ENCODE results near the gene SH3TC1.

The SH3TC1 gene

DNA sequence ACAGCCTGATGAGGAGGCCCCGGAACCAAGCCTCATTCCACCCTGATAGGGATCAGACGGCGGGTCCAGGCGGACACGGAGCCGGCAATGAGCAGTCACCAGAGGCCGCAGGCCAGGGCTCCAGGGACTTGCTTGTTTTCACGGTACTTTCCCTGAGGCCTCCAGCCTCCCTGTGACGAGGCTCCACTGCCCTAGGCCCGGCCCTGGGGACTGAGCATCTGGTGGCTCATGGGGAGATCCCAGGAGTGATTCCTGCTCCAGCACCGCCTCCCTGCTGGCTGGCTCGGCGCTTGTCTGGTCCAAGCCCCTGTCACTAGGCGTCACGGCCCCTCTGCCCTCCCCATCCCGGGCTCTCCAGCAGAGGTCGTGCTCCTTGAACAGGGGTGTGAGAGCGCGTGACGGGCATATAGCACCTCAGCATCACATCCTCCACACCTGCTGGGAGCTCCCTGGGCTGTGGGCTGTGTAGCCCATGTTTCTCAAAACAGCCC lies 84.6 kb downstream of the SH3TC1 start:
- no peaks in the 10 kb centered on the region for H3K27me3 ChIP-seq (ENCODE audit: control insufficient read depth, insufficient read depth, low read length)
- H3K9ac ChIP-seq (ENCODE audit: low read depth, low read length) = no peak overlapping the region
- no peaks in the 10 kb centered on the region for H3K4me1 ChIP-seq (ENCODE audit: control insufficient read depth, insufficient read depth, low read length)
- H3K9me3 ChIP-seq (ENCODE audit: control insufficient read depth, insufficient read depth, low read length) = no peaks in the 10 kb centered on the region
- no peak overlapping the region for H3K4me3 ChIP-seq (ENCODE audit: low read depth, low read length)
- H3K27ac ChIP-seq (ENCODE audit: low read depth, low read length) = no peak overlapping the region
- no peaks in the 10 kb centered on the region for H3K36me3 ChIP-seq (ENCODE audit: control insufficient read depth, insufficient read depth, low read length)

DNA sequence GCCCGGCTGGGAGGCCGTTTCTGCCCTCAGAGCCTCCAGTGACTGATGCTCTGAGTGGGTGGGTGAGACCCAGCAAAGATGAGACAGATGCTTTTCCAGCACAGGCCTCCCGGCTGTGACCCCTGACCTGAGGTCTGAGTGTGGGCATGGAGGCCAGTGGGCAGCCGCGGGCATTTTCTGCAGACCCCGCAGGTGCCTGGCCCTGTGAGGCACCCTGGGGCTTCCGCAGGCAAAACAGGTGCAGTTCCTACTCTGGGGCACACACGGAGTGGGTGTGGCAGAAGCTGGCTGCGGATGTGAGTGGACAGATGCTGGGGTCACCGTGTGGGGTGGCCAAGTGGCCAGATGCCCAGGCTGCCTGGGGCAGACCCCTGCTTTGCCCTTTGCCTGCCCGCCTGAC lies 85.3 kb downstream of the SH3TC1 start:
- no peak overlapping the region for H3K27ac ChIP-seq (ENCODE audit: low read depth, low read length)
- H3K4me3 ChIP-seq (ENCODE audit: low read depth, low read length) = no peak overlapping the region
- H3K4me1 ChIP-seq (ENCODE audit: control insufficient read depth, insufficient read depth, low read length) = no peaks in the 10 kb centered on the region
- H3K9ac ChIP-seq (ENCODE audit: low read depth, low read length) = no peak overlapping the region
- H3K27me3 ChIP-seq (ENCODE audit: control insufficient read depth, insufficient read depth, low read length) = no peaks in the 10 kb centered on the region
- no peaks in the 10 kb centered on the region for H3K9me3 ChIP-seq (ENCODE audit: control insufficient read depth, insufficient read depth, low read length)
- H3K36me3 ChIP-seq (ENCODE audit: control insufficient read depth, insufficient read depth, low read length) = no peaks in the 10 kb centered on the region

DNA sequence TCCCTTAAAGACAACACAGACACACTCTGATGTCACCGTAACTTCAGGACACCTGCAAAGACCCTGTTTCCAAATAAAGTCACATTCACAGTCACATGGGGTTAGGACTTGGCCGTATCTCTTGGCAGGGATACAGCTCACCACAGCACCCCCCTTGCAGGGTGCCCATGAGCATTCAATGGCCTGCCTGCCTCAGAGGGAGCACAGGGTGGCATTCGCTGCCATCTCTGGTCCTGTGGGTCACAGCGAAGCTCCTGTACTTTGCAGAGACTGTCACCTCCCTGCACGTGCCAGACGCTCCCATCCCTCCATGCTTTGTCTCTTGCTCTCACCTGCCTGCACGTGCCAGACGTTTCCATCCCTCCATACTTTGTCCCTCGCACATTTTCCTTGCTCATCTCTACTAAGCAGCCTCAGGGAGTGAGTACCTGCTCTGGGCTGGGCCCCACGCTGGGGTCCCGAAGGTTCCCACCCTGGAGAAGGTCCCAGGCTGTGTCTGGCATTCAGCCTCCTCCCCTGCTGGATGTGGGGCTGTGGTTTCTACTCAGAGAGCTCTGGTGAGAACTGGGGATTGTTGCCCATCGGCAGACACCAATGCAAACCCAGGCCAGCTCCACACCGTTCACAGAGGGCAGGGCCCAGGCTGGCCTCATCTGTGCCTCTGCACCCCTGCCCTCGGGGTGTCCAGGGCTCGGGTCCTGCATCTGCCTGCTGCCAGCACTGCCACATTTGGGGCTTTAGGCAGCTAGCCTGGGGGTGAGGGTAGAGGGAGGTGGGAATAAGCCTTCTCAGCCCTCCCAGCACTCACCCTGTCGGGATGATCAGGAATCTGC lies 86.3 kb downstream of the SH3TC1 start:
- Histone ChIP-seq H3K4me3 (ENCODE audit: low read depth, low read length) (no peak overlapping the region), H3K27ac (ENCODE audit: low read depth, low read length) (no peak overlapping the region), H3K4me1 (ENCODE audit: control insufficient read depth, insufficient read depth, low read length) (no peaks in the 10 kb centered on the region), H3K27me3 (ENCODE audit: control insufficient read depth, insufficient read depth, low read length) (no peaks in the 10 kb centered on the region), H3K36me3 (ENCODE audit: control insufficient read depth, insufficient read depth, low read length) (no peaks in the 10 kb centered on the region), H3K9me3 (ENCODE audit: control insufficient read depth, insufficient read depth, low read length) (no peaks in the 10 kb centered on the region), H3K9ac (ENCODE audit: low read depth, low read length) (no peak overlapping the region)

DNA sequence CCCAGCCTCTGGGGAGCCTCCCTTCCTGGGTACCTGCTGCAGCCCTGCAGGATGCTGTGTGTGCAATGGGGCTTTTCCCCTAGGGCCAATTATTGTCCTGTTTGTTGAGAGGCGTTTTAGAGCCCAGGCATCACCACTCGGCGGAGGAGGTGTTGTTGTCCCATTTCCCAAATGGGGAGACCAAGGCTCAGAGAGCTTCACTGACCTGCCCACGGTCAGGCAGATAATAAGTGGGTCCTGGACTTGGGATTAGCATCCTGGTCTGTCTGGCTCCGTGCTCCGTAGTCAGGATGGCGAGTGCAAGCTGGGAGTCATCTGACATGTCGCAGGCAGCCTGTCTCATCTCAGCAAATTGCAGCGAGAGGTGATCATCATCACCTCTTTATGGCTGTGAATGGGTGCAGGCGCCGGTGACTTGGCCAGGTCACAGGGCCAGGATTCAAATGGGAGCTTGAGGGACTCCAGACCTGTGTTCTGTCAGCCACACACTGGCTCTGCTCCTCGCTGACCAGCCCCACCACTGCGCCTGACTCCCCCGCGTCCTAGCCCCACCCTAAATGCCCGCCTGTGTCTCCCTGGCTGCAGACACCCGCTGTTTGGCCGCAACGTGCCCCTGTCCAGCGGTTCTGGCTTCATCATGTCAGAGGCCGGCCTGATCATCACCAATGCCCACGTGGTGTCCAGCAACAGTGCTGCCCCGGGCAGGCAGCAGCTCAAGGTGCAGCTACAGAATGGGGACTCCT lies 87.1 kb downstream of the SH3TC1 start:
- Histone ChIP-seq H3K27me3 (ENCODE audit: control insufficient read depth, insufficient read depth, low read length) (no peaks in the 10 kb centered on the region), H3K27ac (ENCODE audit: low read depth, low read length) (no peak overlapping the region), H3K9me3 (ENCODE audit: control insufficient read depth, insufficient read depth, low read length) (no peaks in the 10 kb centered on the region), H3K4me3 (ENCODE audit: low read depth, low read length) (no peak overlapping the region), H3K9ac (ENCODE audit: low read depth, low read length) (no peak overlapping the region), H3K4me1 (ENCODE audit: control insufficient read depth, insufficient read depth, low read length) (no peaks in the 10 kb centered on the region), H3K36me3 (ENCODE audit: control insufficient read depth, insufficient read depth, low read length) (no peaks in the 10 kb centered on the region)

DNA sequence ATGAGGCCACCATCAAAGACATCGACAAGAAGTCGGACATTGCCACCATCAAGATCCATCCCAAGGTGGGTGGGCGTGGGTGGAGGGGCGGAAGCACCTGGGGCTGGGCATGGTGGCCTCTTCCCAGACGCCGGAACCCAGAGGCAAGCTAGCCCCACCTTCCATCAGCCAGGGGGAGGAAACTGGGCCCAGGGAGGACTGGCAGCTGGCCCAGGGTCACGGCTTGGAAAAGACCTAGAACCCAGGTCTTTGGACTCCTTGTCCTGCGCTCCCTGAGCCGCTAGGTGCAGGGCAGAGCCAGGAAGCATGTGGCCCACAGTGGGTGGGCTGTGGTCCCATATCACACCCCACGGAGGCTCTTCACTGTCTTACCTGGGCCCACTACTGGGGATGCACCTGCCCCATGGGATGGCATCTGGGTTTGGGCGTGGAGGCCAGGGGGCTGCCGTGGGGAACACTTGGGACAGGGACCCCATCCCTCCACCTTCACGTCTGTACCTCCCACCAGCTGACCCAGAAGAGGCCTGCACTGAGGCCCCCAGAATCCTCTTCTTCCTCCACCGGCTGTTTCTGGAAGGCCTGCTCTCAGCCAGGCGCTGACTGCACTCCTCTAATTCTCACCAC lies 87.7 kb downstream of the SH3TC1 start:
- no peaks in the 10 kb centered on the region for H3K36me3 ChIP-seq (ENCODE audit: control insufficient read depth, insufficient read depth, low read length)
- no peak overlapping the region for H3K9ac ChIP-seq (ENCODE audit: low read depth, low read length)
- no peaks in the 10 kb centered on the region for H3K27me3 ChIP-seq (ENCODE audit: control insufficient read depth, insufficient read depth, low read length)
- H3K9me3 ChIP-seq (ENCODE audit: control insufficient read depth, insufficient read depth, low read length) = no peaks in the 10 kb centered on the region
- H3K4me3 ChIP-seq (ENCODE audit: low read depth, low read length) = no peak overlapping the region
- H3K27ac ChIP-seq (ENCODE audit: low read depth, low read length) = no peak overlapping the region
- no peaks in the 10 kb centered on the region for H3K4me1 ChIP-seq (ENCODE audit: control insufficient read depth, insufficient read depth, low read length)

DNA sequence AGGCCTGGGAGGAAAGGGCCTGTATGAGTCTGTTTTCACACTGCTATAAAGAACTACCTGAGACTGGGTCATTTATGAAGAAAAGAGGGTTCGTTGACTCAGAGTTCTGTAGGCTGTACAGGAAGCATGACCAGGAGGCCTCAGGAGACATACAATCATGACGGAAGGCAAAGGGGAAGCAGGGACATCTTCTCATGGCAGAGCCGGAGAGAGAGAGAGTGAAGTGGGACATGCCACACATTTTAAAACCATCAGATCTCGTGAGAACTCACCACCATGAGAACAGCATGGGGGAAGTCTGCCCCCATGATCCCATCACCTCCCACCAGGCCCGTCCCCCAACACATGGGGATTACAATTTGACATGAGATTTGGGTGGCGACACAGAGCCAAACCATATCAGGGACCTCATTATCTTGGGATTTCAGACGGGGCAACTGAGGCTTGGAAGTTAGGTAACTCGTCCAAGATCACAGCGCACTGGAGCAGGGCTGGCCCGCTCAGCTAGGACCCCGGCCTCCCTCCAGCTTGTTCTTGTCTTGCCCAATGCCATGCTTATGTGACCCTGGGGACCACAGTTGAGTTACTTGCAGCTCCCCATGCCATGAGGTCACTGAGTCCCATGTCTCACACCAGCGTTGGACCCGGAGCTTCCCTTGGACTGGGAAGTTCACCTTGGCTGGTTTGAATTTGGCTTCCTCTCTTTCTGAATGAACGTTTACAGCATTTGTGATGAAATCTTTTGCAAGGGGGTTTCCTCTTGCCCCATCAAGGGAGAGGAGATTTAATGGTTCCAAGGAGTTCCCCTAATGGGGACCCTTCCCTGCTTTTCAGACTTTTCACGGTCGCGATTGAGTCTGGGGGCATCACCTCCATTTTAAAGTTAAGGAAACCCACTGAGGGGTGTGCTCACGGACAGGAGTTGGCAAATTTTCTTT lies 88.5 kb downstream of the SH3TC1 start:
- H3K27ac ChIP-seq (ENCODE audit: low read depth, low read length) = no peak overlapping the region
- no peaks in the 10 kb centered on the region for H3K4me1 ChIP-seq (ENCODE audit: control insufficient read depth, insufficient read depth, low read length)
- no peak overlapping the region for H3K4me3 ChIP-seq (ENCODE audit: low read depth, low read length)

DNA sequence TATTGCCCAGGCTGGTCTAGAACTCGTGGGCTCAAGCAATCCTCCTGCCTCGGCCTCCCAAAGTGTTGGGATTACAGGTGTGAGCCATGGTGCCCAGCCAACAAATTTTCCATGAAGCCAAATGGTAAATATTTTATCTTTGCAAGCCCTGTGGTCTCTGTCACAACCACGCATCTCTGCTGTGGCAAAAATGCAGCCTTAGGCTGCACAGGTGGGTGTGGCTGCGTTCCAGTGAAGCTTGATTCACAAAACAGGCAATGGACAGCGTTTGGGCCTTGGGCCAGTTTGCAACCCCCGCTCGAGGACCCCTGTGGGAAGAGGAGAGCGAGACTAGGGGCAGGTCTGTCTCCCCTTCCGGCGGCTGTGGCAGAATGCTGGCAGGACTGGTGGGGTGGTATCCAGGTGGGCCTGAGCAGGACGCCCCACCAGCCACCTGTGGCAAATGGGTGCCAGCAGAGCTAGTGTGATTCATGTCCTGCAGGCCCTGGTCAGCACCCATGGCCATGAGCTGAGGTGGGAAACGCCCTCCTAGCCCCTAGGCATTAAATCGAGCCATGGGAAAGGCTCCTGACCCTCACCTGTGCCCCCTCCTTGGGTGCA lies 90.2 kb downstream of the SH3TC1 start:
- H3K27me3 ChIP-seq (ENCODE audit: control insufficient read depth, insufficient read depth, low read length) = no peaks in the 10 kb centered on the region
- H3K27ac ChIP-seq (ENCODE audit: low read depth, low read length) = no peak overlapping the region
- H3K4me3 ChIP-seq (ENCODE audit: low read depth, low read length) = no peak overlapping the region
- no peaks in the 10 kb centered on the region for H3K9me3 ChIP-seq (ENCODE audit: control insufficient read depth, insufficient read depth, low read length)
- H3K9ac ChIP-seq (ENCODE audit: low read depth, low read length) = no peak overlapping the region
- H3K36me3 ChIP-seq (ENCODE audit: control insufficient read depth, insufficient read depth, low read length) = no peaks in the 10 kb centered on the region
- H3K4me1 ChIP-seq (ENCODE audit: control insufficient read depth, insufficient read depth, low read length) = no peaks in the 10 kb centered on the region

More for the DNA sequence above, 88.5 kb downstream of the SH3TC1 start:
- no peaks in the 10 kb centered on the region for H3K36me3 ChIP-seq (ENCODE audit: control insufficient read depth, insufficient read depth, low read length)
- H3K27me3 ChIP-seq (ENCODE audit: control insufficient read depth, insufficient read depth, low read length) = no peaks in the 10 kb centered on the region
- no peaks in the 10 kb centered on the region for H3K9me3 ChIP-seq (ENCODE audit: control insufficient read depth, insufficient read depth, low read length)
- no peak overlapping the region for H3K9ac ChIP-seq (ENCODE audit: low read depth, low read length)

DNA sequence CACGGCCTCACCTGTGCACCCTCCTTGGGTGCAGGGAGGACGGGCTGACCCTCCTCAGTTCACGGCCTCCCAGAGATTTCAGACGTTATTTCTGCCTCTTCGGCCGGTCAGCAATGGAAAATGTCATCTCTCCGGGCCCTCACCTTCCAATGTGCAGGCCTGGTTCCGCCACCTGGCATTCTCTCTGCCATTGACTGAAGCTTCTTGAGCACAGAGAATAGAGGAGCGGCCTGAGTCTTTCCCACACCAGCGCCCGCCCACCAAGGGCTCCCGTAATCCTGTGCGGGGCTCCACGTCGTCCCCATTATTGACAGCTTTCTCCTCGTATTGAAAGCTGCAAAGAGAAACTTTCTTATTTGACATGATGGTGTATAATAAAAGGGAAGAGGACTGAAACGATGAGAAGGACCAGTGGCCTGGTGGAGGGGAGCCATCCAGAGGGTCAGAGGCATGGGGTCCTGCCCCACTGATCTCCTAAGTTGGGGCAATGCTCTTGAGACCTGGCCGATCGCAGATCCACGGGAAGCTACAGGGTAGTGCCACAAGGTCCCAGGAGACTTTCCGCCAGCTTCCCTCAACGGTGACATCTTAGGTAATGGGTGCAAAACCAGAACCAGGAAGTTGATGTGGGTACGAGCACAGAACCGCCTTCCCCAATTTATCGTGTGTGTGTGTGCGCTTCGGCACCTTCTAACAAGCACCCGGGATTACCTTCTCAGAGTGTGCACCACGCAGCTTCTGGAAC lies 91.0 kb downstream of the SH3TC1 start:
- Histone ChIP-seq H3K4me3 (ENCODE audit: low read depth, low read length) (no peak overlapping the region), H3K4me1 (ENCODE audit: control insufficient read depth, insufficient read depth, low read length) (no peaks in the 10 kb centered on the region), H3K27ac (ENCODE audit: low read depth, low read length) (no peak overlapping the region), H3K36me3 (ENCODE audit: control insufficient read depth, insufficient read depth, low read length) (no peaks in the 10 kb centered on the region), H3K27me3 (ENCODE audit: control insufficient read depth, insufficient read depth, low read length) (no peaks in the 10 kb centered on the region), H3K9ac (ENCODE audit: low read depth, low read length) (no peak overlapping the region), H3K9me3 (ENCODE audit: control insufficient read depth, insufficient read depth, low read length) (no peaks in the 10 kb centered on the region)

DNA sequence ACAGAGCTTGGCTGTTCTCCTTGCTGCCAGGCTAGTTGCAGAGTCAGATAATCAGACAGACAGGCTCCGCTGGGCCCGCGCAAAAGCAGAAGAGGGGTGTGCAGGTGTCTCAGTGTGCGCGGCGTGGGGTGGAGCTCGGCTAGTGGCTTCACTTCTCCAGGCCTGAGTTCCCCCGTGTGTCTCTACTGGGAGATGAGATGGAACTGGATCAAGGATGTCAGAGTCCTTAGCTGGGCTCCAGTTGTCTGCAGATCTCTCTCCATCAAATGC lies 91.5 kb downstream of the SH3TC1 start:
- H3K4me3 ChIP-seq (ENCODE audit: low read depth, low read length) = no peak overlapping the region
- no peak overlapping the region for H3K9ac ChIP-seq (ENCODE audit: low read depth, low read length)
- no peaks in the 10 kb centered on the region for H3K27me3 ChIP-seq (ENCODE audit: control insufficient read depth, insufficient read depth, low read length)
- H3K36me3 ChIP-seq (ENCODE audit: control insufficient read depth, insufficient read depth, low read length) = no peaks in the 10 kb centered on the region
- H3K9me3 ChIP-seq (ENCODE audit: control insufficient read depth, insufficient read depth, low read length) = no peaks in the 10 kb centered on the region
- no peaks in the 10 kb centered on the region for H3K4me1 ChIP-seq (ENCODE audit: control insufficient read depth, insufficient read depth, low read length)
- H3K27ac ChIP-seq (ENCODE audit: low read depth, low read length) = no peak overlapping the region

Measured in HUES48 (cell line).